Measurements from ENCODE around the gene FCHSD2.
"Not testable (repeated sequence)": the region's sequence is repeated elsewhere in the genome, so short reads cannot be mapped to it uniquely, and the experiment has no call there.

Gene FCHSD2

DNA sequence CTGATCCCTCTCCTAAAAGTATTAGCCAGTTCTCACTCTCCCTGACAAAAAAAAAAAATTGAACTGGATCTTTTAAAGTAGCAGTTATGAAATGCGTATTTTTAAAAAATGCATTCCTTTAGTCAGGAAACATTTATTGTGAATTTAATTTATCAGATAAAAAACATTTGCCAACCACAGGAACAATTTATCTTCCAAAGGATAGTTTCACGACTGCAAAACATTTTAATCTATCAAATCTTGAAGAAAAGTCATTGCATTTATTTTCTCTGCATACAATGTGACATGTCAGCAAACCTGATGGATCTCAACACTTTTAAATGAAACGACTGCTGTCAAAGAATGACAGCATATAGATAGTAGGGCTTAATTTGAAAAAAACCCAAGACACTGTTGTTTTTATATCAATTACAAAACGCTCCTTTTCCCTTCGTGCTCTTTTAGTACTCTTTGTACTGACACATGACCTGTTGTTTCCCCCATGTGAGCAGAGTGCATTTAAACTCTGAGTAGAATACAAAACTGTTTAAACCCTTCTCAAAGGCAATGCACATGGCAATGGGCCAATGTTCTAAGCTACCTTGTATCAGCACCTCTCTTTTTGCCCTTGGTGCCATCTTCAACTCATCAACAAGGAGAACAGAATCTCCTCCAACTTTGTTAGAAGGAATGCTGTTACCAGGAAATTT is 220.9 kb downstream of the FCHSD2 start:
- peaks cover 0 to 2% (median 0%) of the 10 kb centered on the region in 4 experiments for H3K4me1 ChIP-seq (ENCODE audit: control extremely low read depth in 1 of 4, control insufficient read depth in 4 of 4, insufficient read depth in 4 of 4, low read length in 3 of 4)
- CTCF ChIA-PET, result interaction anchor here (0.7 to 1.1 kb wide), 3 partner anchors 44 to 260 kb away, joined by 3 read pairs; no protein-coding TSS in a partner anchor
- no peak overlapping the region for H3K4me3 ChIP-seq (ENCODE audit: control insufficient read depth in 1 of 7, extremely low read depth in 1 of 7, insufficient read depth in 4 of 7, low read depth in 2 of 7, low read length in 6 of 7)
- POLR2A ChIA-PET, result no interaction called here
- H3K27ac ChIP-seq (ENCODE audit: insufficient read depth in 1 of 2, low read depth in 1 of 2, low read length in 2 of 2, poor library complexity in 1 of 2, severe bottlenecking in 2 of 2), result no peak overlapping the region
- H3K27me3 ChIP-seq (replicated peaks in 2 of 5; ENCODE audit: control insufficient read depth in 4 of 5, insufficient read depth in 5 of 5, low read length in 4 of 5), result no peaks in the 10 kb centered on the region
- no peak for DNase-seq
- H3K9me3 ChIP-seq (ENCODE audit: control extremely low read depth in 1 of 5, control insufficient read depth in 4 of 5, insufficient read depth in 2 of 5, low read depth in 1 of 5, low read length in 4 of 5), result no peaks in the 10 kb centered on the region
- WGBS (ENCODE audit: insufficient coverage), result 11% methylated on average over 2 of the region's 5 CpGs
- H3K36me3 ChIP-seq (ENCODE audit: control insufficient read depth in 4 of 4, insufficient read depth in 4 of 4, low read length in 3 of 4), result peaks cover 0 to 25% (median 13%) of the 10 kb centered on the region in 4 experiments

DNA sequence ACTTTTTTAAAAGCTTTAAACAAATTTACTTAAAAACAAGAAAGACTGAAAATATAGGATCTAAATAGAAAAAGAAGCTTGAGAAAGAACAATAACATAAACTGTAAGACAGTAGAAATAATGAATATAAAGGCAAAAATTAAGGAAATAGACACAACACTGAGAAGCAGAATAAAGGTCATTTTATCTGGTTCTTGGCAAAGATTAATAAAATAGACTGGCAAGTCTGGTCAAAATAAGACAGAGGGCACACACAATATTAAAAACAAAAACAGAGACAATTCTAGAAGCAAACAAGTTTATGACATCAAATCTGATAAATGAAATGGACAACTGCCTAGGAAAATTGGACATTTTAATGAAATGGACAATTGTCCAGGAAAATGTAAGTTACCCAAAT is 222.1 kb downstream of the FCHSD2 start:
- CTCF ChIA-PET, result interaction anchor here (1.0 kb wide), 1 partner anchor 324 kb away, joined by 3 read pairs; no protein-coding TSS in a partner anchor
- Histone ChIP-seq H3K4me1 (ENCODE audit: control extremely low read depth in 1 of 4, control insufficient read depth in 4 of 4, insufficient read depth in 4 of 4, low read length in 3 of 4) (peaks cover 0 to 2% (median 0%) of the 10 kb centered on the region in 4 experiments), H3K27me3 (replicated peaks in 2 of 5; ENCODE audit: control insufficient read depth in 4 of 5, insufficient read depth in 5 of 5, low read length in 4 of 5) (no peaks in the 10 kb centered on the region), H3K27ac (ENCODE audit: insufficient read depth in 1 of 2, low read depth in 1 of 2, low read length in 2 of 2, poor library complexity in 1 of 2, severe bottlenecking in 2 of 2) (no peak overlapping the region), H3K9me3 (ENCODE audit: control extremely low read depth in 1 of 5, control insufficient read depth in 4 of 5, insufficient read depth in 2 of 5, low read depth in 1 of 5, low read length in 4 of 5) (peaks cover 0 to 8% (median under 1%) of the 10 kb centered on the region in 5 experiments), H3K36me3 (ENCODE audit: control insufficient read depth in 4 of 4, insufficient read depth in 4 of 4, low read length in 3 of 4) (peaks cover 4 to 27% (median 18%) of the 10 kb centered on the region in 4 experiments), H3K4me3 (ENCODE audit: control insufficient read depth in 1 of 7, extremely low read depth in 1 of 7, insufficient read depth in 4 of 7, low read depth in 2 of 7, low read length in 6 of 7) (no peak overlapping the region)
- POLR2A ChIA-PET, result no interaction called here
- no peak for DNase-seq

DNA sequence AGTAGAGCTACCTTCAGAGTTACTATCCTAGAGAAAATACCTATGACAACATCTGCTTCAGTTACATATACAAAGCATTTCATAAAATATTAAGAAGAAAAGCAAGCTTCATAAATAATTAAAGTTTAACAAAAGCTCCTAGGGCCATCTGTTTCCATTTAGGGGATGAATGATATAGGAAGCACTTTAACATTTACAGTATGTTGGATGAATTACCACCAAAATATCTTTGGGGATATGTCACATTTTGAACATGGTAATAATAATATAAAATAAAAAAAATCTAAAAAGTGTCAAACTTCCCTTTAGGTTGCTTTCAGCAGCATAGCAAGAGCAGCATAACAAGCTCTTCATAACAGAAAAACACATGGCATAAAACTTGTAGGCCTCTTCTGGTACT is 223.3 kb downstream of the FCHSD2 start:
- CTCF ChIA-PET, result interaction anchor here (0.7 to 2.4 kb wide), 4 partner anchors 11 to 325 kb away, joined by 3 to 15 read pairs (median 4); no protein-coding TSS in a partner anchor
- Histone ChIP-seq H3K4me3 (ENCODE audit: control insufficient read depth in 1 of 7, extremely low read depth in 1 of 7, insufficient read depth in 4 of 7, low read depth in 2 of 7, low read length in 6 of 7) (no peak overlapping the region), H3K9me3 (ENCODE audit: control extremely low read depth in 1 of 5, control insufficient read depth in 4 of 5, insufficient read depth in 2 of 5, low read depth in 1 of 5, low read length in 4 of 5) (peaks cover 0 to 13% (median 4%) of the 10 kb centered on the region in 5 experiments), H3K36me3 (ENCODE audit: control insufficient read depth in 4 of 4, insufficient read depth in 4 of 4, low read length in 3 of 4) (peaks cover 4 to 27% (median 18%) of the 10 kb centered on the region in 4 experiments), H3K27me3 (replicated peaks in 2 of 5; ENCODE audit: control insufficient read depth in 4 of 5, insufficient read depth in 5 of 5, low read length in 4 of 5) (no peaks in the 10 kb centered on the region), H3K27ac (ENCODE audit: insufficient read depth in 1 of 2, low read depth in 1 of 2, low read length in 2 of 2, poor library complexity in 1 of 2, severe bottlenecking in 2 of 2) (no peak overlapping the region), H3K4me1 (ENCODE audit: control extremely low read depth in 1 of 4, control insufficient read depth in 4 of 4, insufficient read depth in 4 of 4, low read length in 3 of 4) (no peaks in the 10 kb centered on the region)
- POLR2A ChIA-PET, result no interaction called here
- DNase-seq, result no peak

DNA sequence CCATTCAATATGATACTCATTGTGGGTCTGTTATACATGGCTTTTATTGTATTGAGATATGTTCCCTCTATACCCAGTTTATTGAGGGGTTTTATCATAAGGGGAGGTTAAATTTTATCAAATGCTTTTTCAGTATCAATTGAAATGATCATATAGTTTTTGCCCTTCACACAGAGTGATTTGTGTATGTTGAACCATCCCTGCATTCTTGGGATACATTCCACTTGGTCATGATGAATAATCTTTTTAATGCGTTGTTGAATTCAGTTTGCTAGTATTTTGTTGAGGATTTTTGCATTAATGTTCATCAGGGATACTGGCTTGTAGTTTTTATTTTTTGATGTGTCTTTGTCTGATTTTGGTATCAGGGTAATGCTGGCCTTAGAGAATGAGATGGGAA is 229.9 kb downstream of the FCHSD2 start:
- no peak overlapping the region for H3K4me3 ChIP-seq (ENCODE audit: control insufficient read depth in 1 of 7, extremely low read depth in 1 of 7, insufficient read depth in 4 of 7, low read depth in 2 of 7, low read length in 6 of 7)
- WGBS (ENCODE audit: insufficient coverage), result no CpG with 5 or more reads among the region's 1 CpG
- POLR2A ChIA-PET, result no interaction called here

DNA sequence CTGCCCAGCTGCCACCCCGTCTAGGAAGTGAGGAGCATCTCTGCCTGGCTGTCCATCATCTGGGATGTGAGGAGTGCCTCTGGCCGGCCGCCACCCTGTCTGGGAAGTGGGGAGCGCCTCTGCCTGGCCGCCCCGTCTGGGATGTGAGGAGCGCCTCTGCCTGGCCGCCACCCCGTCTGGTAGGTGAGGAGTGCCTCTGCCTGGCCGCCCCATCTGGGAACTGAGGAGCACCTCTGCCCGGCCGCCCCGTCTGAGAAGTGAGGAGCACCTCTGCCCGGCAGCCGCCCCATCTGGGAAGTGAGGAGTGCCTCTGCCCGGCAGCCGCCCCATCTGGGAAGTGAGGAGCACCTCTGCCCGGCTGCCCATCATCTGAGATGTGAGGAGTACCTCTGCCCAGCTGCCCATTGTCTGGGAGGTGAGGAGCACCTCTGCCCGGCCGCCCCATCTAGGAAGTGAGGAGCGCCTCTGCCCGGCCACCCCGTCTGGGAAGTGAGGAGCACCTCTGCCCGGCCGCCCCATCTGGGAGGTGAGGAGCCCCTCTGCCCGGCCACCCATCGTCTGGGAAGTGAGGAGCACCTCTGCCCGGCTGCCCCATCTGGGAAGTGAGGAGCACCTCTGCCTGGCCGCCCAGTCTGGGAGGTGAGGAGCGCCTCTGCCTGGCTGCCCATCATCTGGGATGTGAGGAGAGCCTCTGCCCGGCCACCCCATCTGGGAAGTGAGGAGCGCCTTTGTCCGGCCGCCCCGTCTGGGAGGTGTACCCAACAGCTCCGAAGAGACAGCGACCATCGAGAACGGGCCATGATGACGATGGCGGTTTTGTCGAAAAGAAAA is 232.3 kb downstream of the FCHSD2 start:
- POLR2A ChIA-PET; CTCF ChIA-PET; H3K27me3 ChIP-seq (replicated peaks in 2 of 5; ENCODE audit: control insufficient read depth in 4 of 5, insufficient read depth in 5 of 5, low read length in 4 of 5); H3K4me3 ChIP-seq (ENCODE audit: control insufficient read depth in 1 of 7, extremely low read depth in 1 of 7, insufficient read depth in 4 of 7, low read depth in 2 of 7, low read length in 6 of 7); H3K4me1 ChIP-seq (ENCODE audit: control extremely low read depth in 1 of 4, control insufficient read depth in 4 of 4, insufficient read depth in 4 of 4, low read length in 3 of 4); H3K27ac ChIP-seq (ENCODE audit: insufficient read depth in 1 of 2, low read depth in 1 of 2, low read length in 2 of 2, poor library complexity in 1 of 2, severe bottlenecking in 2 of 2); DNase-seq: not testable (repeated sequence)
- H3K9me3 ChIP-seq (ENCODE audit: control extremely low read depth in 1 of 5, control insufficient read depth in 4 of 5, insufficient read depth in 2 of 5, low read depth in 1 of 5, low read length in 4 of 5), result peaks cover 6 to 40% (median 17%) of the 10 kb centered on the region in 5 experiments
- 98% methylated on average over 26 of the region's 42 CpGs for WGBS (ENCODE audit: insufficient coverage)
- peaks cover 2 to 20% (median 4%) of the 10 kb centered on the region in 4 experiments for H3K36me3 ChIP-seq (ENCODE audit: control insufficient read depth in 4 of 4, insufficient read depth in 4 of 4, low read length in 3 of 4)

More for the DNA sequence above, 229.9 kb downstream of the FCHSD2 start:
- Histone ChIP-seq H3K27me3 (replicated peaks in 2 of 5; ENCODE audit: control insufficient read depth in 4 of 5, insufficient read depth in 5 of 5, low read length in 4 of 5) (no peaks in the 10 kb centered on the region), H3K9me3 (ENCODE audit: control extremely low read depth in 1 of 5, control insufficient read depth in 4 of 5, insufficient read depth in 2 of 5, low read depth in 1 of 5, low read length in 4 of 5) (peaks cover 6 to 47% (median 17%) of the 10 kb centered on the region in 5 experiments), H3K4me1 (ENCODE audit: control extremely low read depth in 1 of 4, control insufficient read depth in 4 of 4, insufficient read depth in 4 of 4, low read length in 3 of 4) (no peaks in the 10 kb centered on the region), H3K27ac (ENCODE audit: insufficient read depth in 1 of 2, low read depth in 1 of 2, low read length in 2 of 2, poor library complexity in 1 of 2, severe bottlenecking in 2 of 2) (no peak overlapping the region), H3K36me3 (ENCODE audit: control insufficient read depth in 4 of 4, insufficient read depth in 4 of 4, low read length in 3 of 4) (peaks cover 6 to 31% (median 8%) of the 10 kb centered on the region in 4 experiments)
- DNase-seq, result peak in 2 of 3 donors; percentile 46 to 69
- CTCF ChIA-PET, result interaction anchor here (1.1 kb wide), 1 partner anchor 15 kb away, joined by 3 read pairs; no protein-coding TSS in a partner anchor

DNA sequence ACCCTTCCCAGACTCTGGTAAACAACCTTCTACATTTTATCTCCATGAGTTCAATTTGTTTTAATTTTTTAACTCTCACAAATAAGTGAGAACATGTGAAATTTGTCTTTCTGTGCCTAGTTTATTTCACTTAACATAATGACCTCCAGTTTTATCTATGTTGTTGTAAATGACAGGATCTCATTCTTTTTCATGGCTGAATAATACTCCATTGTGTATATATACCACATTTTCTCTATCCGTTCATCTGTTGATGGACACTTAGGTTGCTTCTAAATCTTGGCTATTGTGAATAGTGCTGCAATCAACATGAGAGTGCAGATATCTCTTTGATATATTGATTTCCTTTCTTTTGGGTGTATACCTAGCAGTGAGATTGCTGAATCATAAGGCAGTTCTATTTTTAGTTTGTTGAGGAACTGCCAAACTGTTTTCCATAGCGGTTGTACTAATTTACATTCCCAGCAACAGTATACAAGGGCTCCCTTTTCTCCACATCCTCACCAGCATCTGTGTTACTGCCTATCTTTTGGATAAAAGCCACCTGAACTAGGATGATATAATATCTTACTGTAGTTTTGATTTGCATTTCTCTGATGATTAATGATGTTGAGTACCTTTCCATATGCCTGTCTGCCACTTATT is 234.0 kb downstream of the FCHSD2 start:
- Histone ChIP-seq H3K27me3 (replicated peaks in 2 of 5; ENCODE audit: control insufficient read depth in 4 of 5, insufficient read depth in 5 of 5, low read length in 4 of 5) (no peaks in the 10 kb centered on the region), H3K9me3 (ENCODE audit: control extremely low read depth in 1 of 5, control insufficient read depth in 4 of 5, insufficient read depth in 2 of 5, low read depth in 1 of 5, low read length in 4 of 5) (peaks cover 6 to 32% (median 9%) of the 10 kb centered on the region in 5 experiments), H3K27ac (ENCODE audit: insufficient read depth in 1 of 2, low read depth in 1 of 2, low read length in 2 of 2, poor library complexity in 1 of 2, severe bottlenecking in 2 of 2) (no peak overlapping the region), H3K4me3 (ENCODE audit: control insufficient read depth in 1 of 7, extremely low read depth in 1 of 7, insufficient read depth in 4 of 7, low read depth in 2 of 7, low read length in 6 of 7) (no peak overlapping the region), H3K36me3 (ENCODE audit: control insufficient read depth in 4 of 4, insufficient read depth in 4 of 4, low read length in 3 of 4) (peaks cover 3 to 16% (median 7%) of the 10 kb centered on the region in 4 experiments), H3K4me1 (ENCODE audit: control extremely low read depth in 1 of 4, control insufficient read depth in 4 of 4, insufficient read depth in 4 of 4, low read length in 3 of 4) (no peaks in the 10 kb centered on the region)
- no CpG with 5 or more reads among the region's 2 CpGs for WGBS (ENCODE audit: insufficient coverage)
- ChIA-PET CTCF (no interaction called here), POLR2A (no interaction called here)
- no peak for DNase-seq

Data from common myeloid progenitor, CD34-positive (primary cell).